OCI-LY1 (cell line): Measurements from ENCODE around the gene CCL17.

ENCODE experiments used
- H2AFZ ChIP-seq: fragments of 200-600 bp; sonication (generic), shearing (Covaris generic); 2 replicates; pipeline ENCODE4 v1.6.0; 2014; ENCODE audit warnings: antibody characterized with exemption, mild to moderate bottlenecking, low read length
- H3F3A ChIP-seq: fragments of 200-600 bp; sonication (generic), shearing (Covaris generic); 2 replicates; pipeline ENCODE4 v1.6.0; 2014; ENCODE audit warnings: mild to moderate bottlenecking, antibody characterized with exemption, low read length, moderate library complexity; ENCODE audit not compliant: insufficient read depth
- H3K27ac ChIP-seq: fragments of 200-600 bp; sonication (generic); 2 replicates; pipeline ENCODE4 v1.5.1; 2014; ENCODE audit warnings: low read length, mixed run types, mild to moderate bottlenecking, low read depth; ENCODE audit not compliant: poor library complexity, severe bottlenecking
- H3K27me3 ChIP-seq: fragments of 200-600 bp; sonication (generic); 2 replicates; pipeline ENCODE4 v1.6.0; 2014; ENCODE audit warnings: antibody characterized with exemption, mild to moderate bottlenecking, low read length, moderate library complexity; ENCODE audit not compliant: insufficient read depth
- H3K36me3 ChIP-seq: fragments of 200-600 bp; sonication (generic); 2 replicates; pipeline ENCODE4 v1.6.1; 2014; ENCODE audit warnings: mild to moderate bottlenecking, antibody characterized with exemption, low read length, moderate library complexity, mixed read lengths; ENCODE audit not compliant: insufficient read depth
- H3K4me1 ChIP-seq: fragments of 200-600 bp; sonication (generic); 2 replicates; pipeline ENCODE4 v1.5.1; 2014; ENCODE audit warnings: mild to moderate bottlenecking, low read length, moderate library complexity; ENCODE audit not compliant: insufficient read depth, severe bottlenecking
- H3K4me2 ChIP-seq: fragments of 200-600 bp; sonication (generic), shearing (Covaris generic); 2 replicates; pipeline ENCODE4 v1.6.1; 2014; ENCODE audit warnings: low read length
- H3K4me3 ChIP-seq: fragments of 200-600 bp; sonication (generic); 2 replicates; pipeline ENCODE4 v1.5.1; 2014; ENCODE audit warnings: low read length, low read depth, mild to moderate bottlenecking, mixed read lengths; ENCODE audit not compliant: poor library complexity, severe bottlenecking
- H3K79me2 ChIP-seq: fragments of 200-600 bp; shearing (Covaris generic); 2 replicates; pipeline ENCODE4 v1.6.1; 2016; ENCODE audit warnings: mixed run types, low read length, mixed read lengths; ENCODE audit not compliant: insufficient read depth
- H3K9ac ChIP-seq: fragments of 200-600 bp; sonication (generic), shearing (Covaris generic); 2 replicates; pipeline ENCODE4 v1.6.1; 2014; ENCODE audit warnings: mild to moderate bottlenecking, low read length, mixed read lengths
- H3K9me2 ChIP-seq: fragments of 200-600 bp; sonication (generic), shearing (Covaris generic); 2 replicates; pipeline ENCODE4 v1.6.1; 2014; ENCODE audit warnings: low read depth, mild to moderate bottlenecking, low read length, mixed read lengths
- H3K9me3 ChIP-seq: fragments of 200-600 bp; shearing (Covaris generic); 2 replicates; pipeline ENCODE4 v1.6.1; 2014; ENCODE audit warnings: low read length, mixed read lengths
- H4K20me1 ChIP-seq: fragments of 200-600 bp; sonication (generic), shearing (Covaris generic); 2 replicates; pipeline ENCODE4 v1.6.0; 2016; ENCODE audit warnings: mild to moderate bottlenecking, low read length; ENCODE audit not compliant: insufficient read depth
- EZH2 ChIP-seq: fragments of 200-600 bp; sonication (generic), shearing (Covaris generic); IDR thresholded peaks from 2 replicates; pipeline ENCODE4 v1.8.0; 2017; ENCODE audit warnings: borderline replicate concordance, mixed run types, mild to moderate bottlenecking, antibody characterized with exemption, low read length, moderate library complexity, mixed read lengths
- TF ChIP-seq, protein P1 (sequence below): fragments of 200-600 bp; sonication (generic), shearing (Covaris generic); IDR thresholded peaks from 2 replicates; pipeline ENCODE4 v1.5.1; 2017; ENCODE audit warnings: mild to moderate bottlenecking, antibody characterized with exemption, low read length, moderate library complexity, mixed read lengths

CCL17 gene

DNA sequence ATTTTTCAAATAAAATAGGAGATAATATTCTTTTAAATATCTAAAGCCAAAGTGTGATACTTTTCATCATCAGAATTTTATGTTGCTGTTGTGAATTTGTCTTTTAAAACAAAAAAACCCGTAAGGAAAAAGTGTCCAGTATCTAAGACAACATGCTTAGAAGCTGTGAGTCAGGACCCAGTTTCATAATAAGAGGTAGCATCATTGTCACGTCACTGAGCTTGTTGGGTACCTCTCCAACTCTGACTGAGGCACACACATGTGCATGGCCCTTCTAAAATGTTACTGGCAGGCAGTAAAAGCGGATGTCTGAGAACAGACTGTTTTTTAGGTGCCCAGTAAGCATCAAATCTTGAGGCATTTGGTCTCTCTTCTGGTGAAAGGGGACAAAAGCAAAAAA lies 40.1 kb downstream of the CCL17 start:
- no peak overlapping the region for H3K27ac ChIP-seq
- H3K4me3 ChIP-seq, result no peak overlapping the region
- no peak overlapping the region for H3K4me2 ChIP-seq
- TF ChIP-seq, protein P1, sequence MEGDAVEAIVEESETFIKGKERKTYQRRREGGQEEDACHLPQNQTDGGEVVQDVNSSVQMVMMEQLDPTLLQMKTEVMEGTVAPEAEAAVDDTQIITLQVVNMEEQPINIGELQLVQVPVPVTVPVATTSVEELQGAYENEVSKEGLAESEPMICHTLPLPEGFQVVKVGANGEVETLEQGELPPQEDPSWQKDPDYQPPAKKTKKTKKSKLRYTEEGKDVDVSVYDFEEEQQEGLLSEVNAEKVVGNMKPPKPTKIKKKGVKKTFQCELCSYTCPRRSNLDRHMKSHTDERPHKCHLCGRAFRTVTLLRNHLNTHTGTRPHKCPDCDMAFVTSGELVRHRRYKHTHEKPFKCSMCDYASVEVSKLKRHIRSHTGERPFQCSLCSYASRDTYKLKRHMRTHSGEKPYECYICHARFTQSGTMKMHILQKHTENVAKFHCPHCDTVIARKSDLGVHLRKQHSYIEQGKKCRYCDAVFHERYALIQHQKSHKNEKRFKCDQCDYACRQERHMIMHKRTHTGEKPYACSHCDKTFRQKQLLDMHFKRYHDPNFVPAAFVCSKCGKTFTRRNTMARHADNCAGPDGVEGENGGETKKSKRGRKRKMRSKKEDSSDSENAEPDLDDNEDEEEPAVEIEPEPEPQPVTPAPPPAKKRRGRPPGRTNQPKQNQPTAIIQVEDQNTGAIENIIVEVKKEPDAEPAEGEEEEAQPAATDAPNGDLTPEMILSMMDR, result no peak
- TF ChIP-seq EZH2, result no peak
- no peaks in the 10 kb centered on the region for H3K27me3 ChIP-seq
- H3K9me2 ChIP-seq, result no peaks in the 10 kb centered on the region
- H3K36me3 ChIP-seq, result peaks cover 29% of the 10 kb centered on the region
- no peaks in the 10 kb centered on the region for H3F3A ChIP-seq
- no peak overlapping the region for H3K9ac ChIP-seq
- H2AFZ ChIP-seq, result no peak overlapping the region
- H4K20me1 ChIP-seq, result no peaks in the 10 kb centered on the region
- peaks cover 43% of the 10 kb centered on the region for H3K79me2 ChIP-seq
- peaks cover 23% of the 10 kb centered on the region for H3K4me1 ChIP-seq
- 0 out of 2 replicates have a peak, but pooled peaks cover 8% of the 10 kb centered on the region for H3K9me3 ChIP-seq

DNA sequence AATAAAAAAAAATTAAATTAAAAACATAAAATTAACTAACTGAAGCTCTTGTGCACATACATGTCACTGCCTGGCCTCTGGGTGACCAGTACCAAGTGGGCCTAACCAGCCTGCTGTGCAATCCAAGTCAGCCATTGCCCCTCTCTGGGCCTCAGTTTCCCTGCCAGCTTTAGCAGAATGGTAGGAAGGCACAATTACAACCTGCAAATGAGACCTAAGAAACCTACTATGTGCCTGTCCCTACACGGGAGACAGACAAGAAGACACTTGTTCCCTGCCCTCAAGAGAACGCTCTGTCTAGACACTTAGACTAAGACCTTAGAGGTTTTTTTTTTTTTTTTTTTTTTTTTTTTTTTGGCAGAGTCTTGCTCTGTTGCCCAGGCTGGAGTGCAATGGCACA lies 40.9 kb downstream of the CCL17 start:
- Histone ChIP-seq H3K4me2 (no peak overlapping the region), H4K20me1 (no peaks in the 10 kb centered on the region), H3F3A (no peaks in the 10 kb centered on the region), H2AFZ (no peak overlapping the region), H3K4me3 (no peak overlapping the region), H3K4me1 (peaks cover 23% of the 10 kb centered on the region), H3K27ac (no peak overlapping the region), H3K9me2 (no peaks in the 10 kb centered on the region), H3K9me3 (0 out of 2 replicates have a peak, but pooled peaks cover 8% of the 10 kb centered on the region), H3K36me3 (peaks cover 21% of the 10 kb centered on the region), H3K27me3 (no peaks in the 10 kb centered on the region), H3K79me2 (peaks cover 43% of the 10 kb centered on the region), H3K9ac (no peak overlapping the region)
- TF ChIP-seq, protein P1, result no peak
- TF ChIP-seq EZH2, result no peak

DNA sequence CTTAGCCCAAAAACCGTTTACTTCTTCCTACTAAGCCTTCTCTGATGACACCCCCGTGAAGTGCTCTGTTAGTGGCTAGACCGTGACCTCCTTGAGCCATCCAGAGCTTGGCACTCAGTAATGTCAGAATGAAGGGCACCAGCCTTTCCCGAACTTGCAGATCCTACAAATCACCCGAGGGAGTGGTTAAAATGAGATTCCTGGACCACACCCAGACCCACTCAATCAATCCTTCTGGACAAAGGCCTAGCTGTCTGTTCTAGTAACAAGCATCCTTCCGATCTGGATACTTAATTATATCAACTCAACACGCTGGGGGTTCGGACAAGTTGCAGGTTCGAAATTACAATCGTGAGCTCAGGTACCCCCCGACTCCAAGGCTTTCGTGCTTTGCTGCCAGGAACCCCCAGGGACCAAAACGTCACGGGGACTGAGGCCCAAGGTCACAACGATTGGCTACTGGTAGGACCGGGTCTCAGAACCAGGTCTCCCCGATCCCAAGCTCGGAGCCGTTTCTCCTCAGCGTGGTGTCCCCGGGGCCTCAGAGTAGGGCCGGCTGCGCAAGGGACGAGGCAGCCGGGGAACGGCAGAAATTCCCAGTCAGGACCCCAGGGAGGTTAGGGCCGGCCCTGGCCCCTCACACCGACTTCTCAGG lies 42.1 kb downstream of the CCL17 start:
- TF ChIP-seq, protein P1, result no peak
- TF ChIP-seq EZH2, result no peak
- 0 out of 2 replicates have a peak, but pooled peaks cover under 1% of the 10 kb centered on the region for H3K9me3 ChIP-seq
- no peaks in the 10 kb centered on the region for H3K27me3 ChIP-seq
- peak overlapping the region; percentile 90 for H3K4me3 ChIP-seq
- H3K79me2 ChIP-seq, result peaks cover 36% of the 10 kb centered on the region
- H3K27ac ChIP-seq, result peak overlapping the region; percentile 28
- H3K36me3 ChIP-seq, result peaks cover 20% of the 10 kb centered on the region
- no peak overlapping the region for H2AFZ ChIP-seq
- H3K4me1 ChIP-seq, result peaks cover 23% of the 10 kb centered on the region
- no peaks in the 10 kb centered on the region for H3F3A ChIP-seq
- no peaks in the 10 kb centered on the region for H4K20me1 ChIP-seq
- H3K9me2 ChIP-seq, result no peaks in the 10 kb centered on the region
- peak overlapping the region; percentile 97 for H3K9ac ChIP-seq
- peak overlapping the region; percentile 93 for H3K4me2 ChIP-seq
